Measurements from ENCODE around the gene SPARCL1. TPM values are rescaled to one million over a fixed set of nuclear protein-coding genes. Genes with fewer than 3 reads are reported as not detected.
"Not testable (repeated sequence)": the region's sequence is repeated elsewhere in the genome, so short reads cannot be mapped to it uniquely, and the experiment has no call there.

The SPARCL1 gene
- total and polyA plus RNA-seq, 2 donors (not counting 1 experiment from before 2014, with no cell fraction given), result 0.64 to 4.1 TPM

- DNase-seq (ENCODE audit: low read depth in 2 of 2), result no peak
- TF ChIP-seq EZH2 (IDR thresholded peaks at IDR 0.05; ENCODE audit: low read length, missing control alignments) (no peak), CTCF (conservative IDR thresholded peaks at IDR 0.05 in 1 of 2, IDR thresholded peaks at IDR 0.05 in 1 of 2; ENCODE audit: low read depth in 1 of 2, low read length in 2 of 2) (no peak)
Measured at GRCh38 chr4:87491436-87491835, 37.7 kb downstream of the SPARCL1 start.

GRCh38 chr4:87490664-87491369 is 38.4 kb downstream of the SPARCL1 start:
- no peaks in the 10 kb centered on the region for H4K20me1 ChIP-seq (ENCODE audit: control insufficient read depth, extremely low read depth, insufficient read depth, low read length)
- H3K4me1 ChIP-seq (ENCODE audit: control insufficient read depth, extremely low read depth, insufficient read depth, low read length), result no peaks in the 10 kb centered on the region
- H3K79me2 ChIP-seq (ENCODE audit: control insufficient read depth, insufficient read depth, low read length), result no peaks in the 10 kb centered on the region
- H3K9ac ChIP-seq (ENCODE audit: insufficient read depth, low read length), result no peak overlapping the region
- H3K4me3 ChIP-seq (replicated peaks in 1 of 4; ENCODE audit: control extremely low read depth in 1 of 4, insufficient read depth in 1 of 4, low read depth in 3 of 4, low read length in 4 of 4), result no peak overlapping the region
- H3K4me2 ChIP-seq (ENCODE audit: extremely low read depth, insufficient read depth, low read length), result no peak overlapping the region
- no peaks in the 10 kb centered on the region for H3K36me3 ChIP-seq (ENCODE audit: control insufficient read depth, insufficient read depth, low read length)
- no peak overlapping the region for H3K27ac ChIP-seq (ENCODE audit: insufficient read depth, low read length)
- no peaks in the 10 kb centered on the region for H3K27me3 ChIP-seq (ENCODE audit: control insufficient read depth, insufficient read depth, low read length)
- H3K9me3 ChIP-seq (ENCODE audit: control insufficient read depth, insufficient read depth, low read depth, low read length), result no peaks in the 10 kb centered on the region
- DNase-seq (ENCODE audit: low read depth in 2 of 2), result no peak
- no peak overlapping the region for H2AFZ ChIP-seq (ENCODE audit: low read length)
- TF ChIP-seq CTCF (conservative IDR thresholded peaks at IDR 0.05 in 1 of 2, IDR thresholded peaks at IDR 0.05 in 1 of 2; ENCODE audit: low read depth in 1 of 2, low read length in 2 of 2) (no peak), EZH2 (IDR thresholded peaks at IDR 0.05; ENCODE audit: low read length, missing control alignments) (no peak)

More at GRCh38 chr4:87491436-87491835, 37.7 kb downstream of the SPARCL1 start:
- Histone ChIP-seq H3K27me3 (ENCODE audit: control insufficient read depth, insufficient read depth, low read length) (no peaks in the 10 kb centered on the region), H3K4me3 (replicated peaks in 1 of 4; ENCODE audit: control extremely low read depth in 1 of 4, insufficient read depth in 1 of 4, low read depth in 3 of 4, low read length in 4 of 4) (no peak overlapping the region), H2AFZ (ENCODE audit: low read length) (no peak overlapping the region), H3K79me2 (ENCODE audit: control insufficient read depth, insufficient read depth, low read length) (no peaks in the 10 kb centered on the region), H3K4me2 (ENCODE audit: extremely low read depth, insufficient read depth, low read length) (no peak overlapping the region), H3K9me3 (ENCODE audit: control insufficient read depth, insufficient read depth, low read depth, low read length) (no peaks in the 10 kb centered on the region), H3K27ac (ENCODE audit: insufficient read depth, low read length) (no peak overlapping the region), H4K20me1 (ENCODE audit: control insufficient read depth, extremely low read depth, insufficient read depth, low read length) (no peaks in the 10 kb centered on the region), H3K9ac (ENCODE audit: insufficient read depth, low read length) (no peak overlapping the region), H3K4me1 (ENCODE audit: control insufficient read depth, extremely low read depth, insufficient read depth, low read length) (no peaks in the 10 kb centered on the region), H3K36me3 (ENCODE audit: control insufficient read depth, insufficient read depth, low read length) (no peaks in the 10 kb centered on the region)

GRCh38 chr4:87489678-87490077 is 39.5 kb downstream of the SPARCL1 start:
- no peak for TF ChIP-seq EZH2 (IDR thresholded peaks at IDR 0.05; ENCODE audit: low read length, missing control alignments)
- no peak for TF ChIP-seq CTCF (conservative IDR thresholded peaks at IDR 0.05 in 1 of 2, IDR thresholded peaks at IDR 0.05 in 1 of 2; ENCODE audit: low read depth in 1 of 2, low read length in 2 of 2)
- Histone ChIP-seq H3K4me2 (ENCODE audit: extremely low read depth, insufficient read depth, low read length) (no peak overlapping the region), H2AFZ (ENCODE audit: low read length) (no peak overlapping the region), H3K4me3 (replicated peaks in 1 of 4; ENCODE audit: control extremely low read depth in 1 of 4, insufficient read depth in 1 of 4, low read depth in 3 of 4, low read length in 4 of 4) (no peak overlapping the region), H3K9ac (ENCODE audit: insufficient read depth, low read length) (no peak overlapping the region), H3K4me1 (ENCODE audit: control insufficient read depth, extremely low read depth, insufficient read depth, low read length) (no peaks in the 10 kb centered on the region), H3K79me2 (ENCODE audit: control insufficient read depth, insufficient read depth, low read length) (no peaks in the 10 kb centered on the region), H3K9me3 (ENCODE audit: control insufficient read depth, insufficient read depth, low read depth, low read length) (no peaks in the 10 kb centered on the region), H3K27me3 (ENCODE audit: control insufficient read depth, insufficient read depth, low read length) (no peaks in the 10 kb centered on the region), H4K20me1 (ENCODE audit: control insufficient read depth, extremely low read depth, insufficient read depth, low read length) (no peaks in the 10 kb centered on the region), H3K27ac (ENCODE audit: insufficient read depth, low read length) (no peak overlapping the region), H3K36me3 (ENCODE audit: control insufficient read depth, insufficient read depth, low read length) (no peaks in the 10 kb centered on the region)
- peak in 1 of 2 donors; percentile 78 for DNase-seq (ENCODE audit: low read depth in 2 of 2)

GRCh38 chr4:87488666-87489065 is 40.5 kb downstream of the SPARCL1 start:
- peak; percentile 24 to 68 for DNase-seq (ENCODE audit: low read depth in 2 of 2)
- H3K4me3 ChIP-seq (replicated peaks in 1 of 4; ENCODE audit: control extremely low read depth in 1 of 4, insufficient read depth in 1 of 4, low read depth in 3 of 4, low read length in 4 of 4); H3K4me2 ChIP-seq (ENCODE audit: extremely low read depth, insufficient read depth, low read length); H3K9me3 ChIP-seq (ENCODE audit: control insufficient read depth, insufficient read depth, low read depth, low read length); H3K4me1 ChIP-seq (ENCODE audit: control insufficient read depth, extremely low read depth, insufficient read depth, low read length); H3K36me3 ChIP-seq (ENCODE audit: control insufficient read depth, insufficient read depth, low read length); H3K79me2 ChIP-seq (ENCODE audit: control insufficient read depth, insufficient read depth, low read length); H3K9ac ChIP-seq (ENCODE audit: insufficient read depth, low read length); H4K20me1 ChIP-seq (ENCODE audit: control insufficient read depth, extremely low read depth, insufficient read depth, low read length); H2AFZ ChIP-seq (ENCODE audit: low read length); H3K27ac ChIP-seq (ENCODE audit: insufficient read depth, low read length); H3K27me3 ChIP-seq (ENCODE audit: control insufficient read depth, insufficient read depth, low read length): not testable (repeated sequence)

GRCh38 chr4:87483247-87483646 is 45.9 kb downstream of the SPARCL1 start:
- H3K9me3 ChIP-seq (ENCODE audit: control insufficient read depth, insufficient read depth, low read depth, low read length); H2AFZ ChIP-seq (ENCODE audit: low read length); H3K79me2 ChIP-seq (ENCODE audit: control insufficient read depth, insufficient read depth, low read length); H3K4me3 ChIP-seq (replicated peaks in 1 of 4; ENCODE audit: control extremely low read depth in 1 of 4, insufficient read depth in 1 of 4, low read depth in 3 of 4, low read length in 4 of 4); H3K4me1 ChIP-seq (ENCODE audit: control insufficient read depth, extremely low read depth, insufficient read depth, low read length); H3K9ac ChIP-seq (ENCODE audit: insufficient read depth, low read length); H4K20me1 ChIP-seq (ENCODE audit: control insufficient read depth, extremely low read depth, insufficient read depth, low read length); H3K4me2 ChIP-seq (ENCODE audit: extremely low read depth, insufficient read depth, low read length); DNase-seq (ENCODE audit: low read depth in 2 of 2); H3K27me3 ChIP-seq (ENCODE audit: control insufficient read depth, insufficient read depth, low read length); H3K27ac ChIP-seq (ENCODE audit: insufficient read depth, low read length); H3K36me3 ChIP-seq (ENCODE audit: control insufficient read depth, insufficient read depth, low read length): not testable (repeated sequence)
